CD4-positive, alpha-beta T cell (primary cell): ENCODE measurements around the gene TCEA3. TPM values are rescaled to one million over a fixed set of nuclear protein-coding genes. Genes with fewer than 3 reads are reported as not detected.
"Not testable (repeated sequence)": the region's sequence is repeated elsewhere in the genome, so short reads cannot be mapped to it uniquely, and the experiment has no call there.

Experiments
- ATAC-seq: fragments of 200-7000 bp; cut with Tn5 transposase; one replicate; pipeline ENCODE4 v1.10.0; 2022; ENCODE audit warnings: mild to moderate bottlenecking; ENCODE audit not compliant: poor library complexity
- CTCF ChIA-PET: fragments of 350-600 bp; sonication (Branson Sonifier 250); formaldehyde crosslinking; loops from one replicate; lab custom pipeline; 2021; ENCODE audit warnings: antibody characterized with exemption, inconsistent platforms; lab: Charles Lee
- POLR2A ChIA-PET: fragments of 350-600 bp; sonication (Branson Sonifier 250); formaldehyde crosslinking; loops from one replicate; lab custom pipeline; 2021; ENCODE audit warnings: antibody characterized with exemption, inconsistent platforms; lab: Charles Lee
- DNase-seq, 14 experiments: peaks; one replicate each; pipeline ENCODE4 v3.0.0-alpha.2; 2013 to 2020; ENCODE audit warnings: mixed read lengths in 2 of 14
- H3K27ac ChIP-seq, 2 donors: one replicate each; pipeline versions ENCODE4 v1.5.1 to v1.7.0; 2013; ENCODE audit warnings: low read length in 2 of 2, low read depth in 1 of 2, mild to moderate bottlenecking in 1 of 2
- H3K27me3 ChIP-seq, 2 experiments: 1 replicate in 1 of 2; 2 replicates in 1 of 2; pipeline versions ENCODE4 v1.6.1 to v1.7.0; 2013; ENCODE audit warnings: low read length in 2 of 2, control low read depth in 1 of 2, mild to moderate bottlenecking in 1 of 2, moderate library complexity in 1 of 2; ENCODE audit not compliant: insufficient read depth in 2 of 2, control insufficient read depth in 1 of 2
- H3K36me3 ChIP-seq: one replicate; pipeline ENCODE4 v1.6.1; 2013; ENCODE audit warnings: low read length, control low read depth; ENCODE audit not compliant: insufficient read depth
- H3K4me1 ChIP-seq: one replicate; pipeline ENCODE4 v1.6.1; 2013; ENCODE audit warnings: low read length, control low read depth; ENCODE audit not compliant: insufficient read depth
- H3K4me3 ChIP-seq: one replicate; pipeline ENCODE4 v1.5.1; 2013; ENCODE audit warnings: mild to moderate bottlenecking, low read length, moderate library complexity
- H3K9me3 ChIP-seq, 2 experiments: 1 replicate in 1 of 2; 2 replicates in 1 of 2; pipeline versions ENCODE4 v1.6.1 to v1.7.0; 2013; ENCODE audit warnings: low read length in 2 of 2, mild to moderate bottlenecking in 2 of 2, control low read depth in 1 of 2, moderate library complexity in 1 of 2; ENCODE audit not compliant: control insufficient read depth in 1 of 2, insufficient read depth in 1 of 2
- H3K27ac Mint-ChIP-seq: one replicate; pipeline ENCODE4 v1.8.0; 2020; ENCODE audit warnings: mixed read lengths
- H3K27me3 Mint-ChIP-seq: one replicate; pipeline ENCODE4 v1.8.0; 2021; ENCODE audit warnings: mixed read lengths
- H3K36me3 Mint-ChIP-seq: one replicate; pipeline ENCODE4 v1.8.0; 2021; ENCODE audit warnings: low read depth, mixed read lengths
- H3K4me1 Mint-ChIP-seq: one replicate; pipeline ENCODE4 v1.8.0; 2021; ENCODE audit warnings: low read depth, mixed read lengths
- H3K4me3 Mint-ChIP-seq: one replicate; pipeline ENCODE4 v1.8.0; 2020; ENCODE audit warnings: mild to moderate bottlenecking, mixed read lengths
- H3K9me3 Mint-ChIP-seq: one replicate; pipeline ENCODE4 v1.8.0; 2020; ENCODE audit warnings: mixed read lengths
- intact Hi-C, 2 experiments: fragments of 100-400 bp; cut with DNase I in 1 of 2; cut with micrococcal nuclease in 1 of 2; formaldehyde crosslinking; loops; one replicate each; pipeline versions ENCODE4 v1.15.1 to v1.9.0; 2023 to 2025; cut with DNase I, micrococcal nuclease
- total RNA-seq, 174 experiments: library from RNA in 2 of 174; stranded (reverse) in 2 of 174; gene quantifications; one replicate each; pipeline ENCODE4 v1.2.3 and lab custom pipeline; 2021 to 2026
- TF ChIP-seq, protein P1 (sequence below): fragments of 200-600 bp; IDR thresholded peaks from one replicate; pipeline ENCODE4 v1.8.0; 2022; ENCODE audit warnings: antibody characterized with exemption, mild to moderate bottlenecking

The TCEA3 gene
- total RNA-seq, 2 experiments from 2014 or later = 33.1 to 34.6 TPM

DNA sequence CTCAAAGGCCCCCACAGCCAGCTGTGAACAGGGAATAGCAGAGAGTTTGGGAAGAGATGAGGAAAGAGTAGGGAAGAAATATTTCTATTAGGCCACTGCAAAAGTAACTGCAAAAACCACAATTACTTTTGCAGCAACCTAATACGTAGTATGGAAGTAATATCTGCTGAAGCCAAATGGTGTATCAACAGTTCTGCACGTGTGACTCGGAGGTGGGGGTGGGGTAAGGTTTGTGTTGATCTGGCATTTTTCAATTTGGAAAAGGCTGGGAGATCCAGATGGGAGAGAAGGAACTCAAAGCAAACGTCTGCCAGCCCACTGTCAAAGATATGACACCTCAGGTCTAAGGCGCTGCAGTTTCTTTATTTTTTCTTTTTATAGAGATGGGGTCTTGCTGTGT, 43.8 kb downstream of the TCEA3 start:
- H3K27me3 Mint-ChIP-seq = no peaks in the 10 kb centered on the region
- TF ChIP-seq, protein P1, sequence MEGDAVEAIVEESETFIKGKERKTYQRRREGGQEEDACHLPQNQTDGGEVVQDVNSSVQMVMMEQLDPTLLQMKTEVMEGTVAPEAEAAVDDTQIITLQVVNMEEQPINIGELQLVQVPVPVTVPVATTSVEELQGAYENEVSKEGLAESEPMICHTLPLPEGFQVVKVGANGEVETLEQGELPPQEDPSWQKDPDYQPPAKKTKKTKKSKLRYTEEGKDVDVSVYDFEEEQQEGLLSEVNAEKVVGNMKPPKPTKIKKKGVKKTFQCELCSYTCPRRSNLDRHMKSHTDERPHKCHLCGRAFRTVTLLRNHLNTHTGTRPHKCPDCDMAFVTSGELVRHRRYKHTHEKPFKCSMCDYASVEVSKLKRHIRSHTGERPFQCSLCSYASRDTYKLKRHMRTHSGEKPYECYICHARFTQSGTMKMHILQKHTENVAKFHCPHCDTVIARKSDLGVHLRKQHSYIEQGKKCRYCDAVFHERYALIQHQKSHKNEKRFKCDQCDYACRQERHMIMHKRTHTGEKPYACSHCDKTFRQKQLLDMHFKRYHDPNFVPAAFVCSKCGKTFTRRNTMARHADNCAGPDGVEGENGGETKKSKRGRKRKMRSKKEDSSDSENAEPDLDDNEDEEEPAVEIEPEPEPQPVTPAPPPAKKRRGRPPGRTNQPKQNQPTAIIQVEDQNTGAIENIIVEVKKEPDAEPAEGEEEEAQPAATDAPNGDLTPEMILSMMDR = no peak
- peaks cover 44% of the 10 kb centered on the region for H3K36me3 Mint-ChIP-seq
- H3K27ac ChIP-seq = no peak overlapping the region
- no peaks in the 10 kb centered on the region for H3K4me1 Mint-ChIP-seq
- CTCF ChIA-PET = no interaction called here
- H3K9me3 ChIP-seq = no peaks in the 10 kb centered on the region
- intact Hi-C loops = no loop called here
- no peaks in the 10 kb centered on the region for H3K27me3 ChIP-seq
- H3K9me3 Mint-ChIP-seq = no peaks in the 10 kb centered on the region
- no peak for ATAC-seq
- POLR2A ChIA-PET = no interaction called here
- no peaks in the 10 kb centered on the region for H3K4me1 ChIP-seq
- no peak overlapping the region for H3K4me3 Mint-ChIP-seq
- H3K36me3 ChIP-seq = peaks cover 4% of the 10 kb centered on the region
- no peak for DNase-seq
- H3K4me3 ChIP-seq = no peak overlapping the region
- H3K27ac Mint-ChIP-seq = no peak overlapping the region

DNA sequence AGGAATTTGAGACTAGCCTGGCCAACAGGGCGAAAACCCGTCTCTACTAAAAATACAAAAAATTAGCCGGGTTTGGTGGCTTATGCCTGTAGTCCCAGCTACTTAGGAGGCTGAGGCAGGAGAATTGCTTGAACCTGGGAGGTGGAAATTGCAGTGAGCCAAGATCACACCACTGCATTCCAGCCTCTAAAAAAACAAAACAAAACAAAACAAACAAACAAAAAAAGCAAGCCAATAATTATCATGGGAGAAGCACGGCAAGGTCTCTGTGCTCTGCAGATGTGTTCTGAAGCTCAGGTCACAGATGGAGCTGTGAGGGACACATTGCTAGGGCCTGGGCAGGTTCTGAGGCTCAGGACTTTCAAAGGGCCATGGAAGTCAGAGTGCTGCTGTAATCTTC, 44.3 kb downstream of the TCEA3 start:
- H3K27me3 ChIP-seq, H3K9me3 Mint-ChIP-seq, H3K4me1 Mint-ChIP-seq, POLR2A ChIA-PET, ATAC-seq, H3K4me3 Mint-ChIP-seq, H3K27ac ChIP-seq, H3K4me3 ChIP-seq, H3K4me1 ChIP-seq, DNase-seq, H3K36me3 ChIP-seq, intact Hi-C loops, H3K27me3 Mint-ChIP-seq, H3K9me3 ChIP-seq, CTCF ChIA-PET, H3K27ac Mint-ChIP-seq: not testable (repeated sequence)
- peaks cover 44% of the 10 kb centered on the region for H3K36me3 Mint-ChIP-seq

DNA sequence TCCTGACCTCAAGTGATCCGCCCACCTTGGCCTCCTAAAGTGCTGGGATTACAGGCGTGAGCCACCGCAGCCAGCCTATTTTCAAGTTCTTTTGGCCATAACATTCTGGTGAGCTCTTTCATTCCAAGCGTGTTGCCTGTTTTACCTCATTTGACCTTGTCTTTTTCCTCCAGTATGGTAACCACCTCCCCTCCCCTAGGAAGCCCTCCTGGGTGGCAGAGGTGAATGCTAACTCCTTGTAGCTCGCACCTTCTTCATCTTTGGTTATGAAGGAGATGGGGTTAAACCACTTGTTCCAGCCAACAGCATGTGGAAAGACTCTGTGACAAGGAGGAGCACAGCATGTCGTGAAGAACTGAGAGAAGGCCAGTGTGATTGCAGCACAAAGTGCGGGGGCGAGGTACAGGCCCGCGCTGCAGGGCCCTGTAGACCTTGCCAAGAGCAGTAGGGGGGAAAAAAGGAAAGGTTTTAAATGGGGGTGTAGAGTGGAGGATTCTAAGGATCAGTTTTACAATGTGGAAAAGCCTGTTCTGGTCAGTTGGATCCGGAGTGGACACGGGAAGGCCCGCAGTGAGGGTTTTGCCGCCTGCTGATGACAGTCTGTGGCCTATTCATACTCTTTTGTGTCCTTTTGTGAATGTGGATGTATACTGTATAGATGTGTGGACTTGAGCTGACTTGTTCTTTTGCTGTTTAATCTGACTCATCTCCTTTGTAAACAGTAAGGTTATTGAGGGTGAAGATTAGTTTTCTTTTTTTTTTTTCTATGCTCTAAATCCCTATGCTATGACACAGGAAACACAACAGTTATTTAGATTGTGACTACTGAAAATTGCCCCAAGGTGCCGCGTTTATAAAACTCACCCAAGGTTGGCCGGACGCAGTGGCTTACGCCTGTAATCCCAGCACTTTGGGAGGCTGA, 47.4 kb downstream of the TCEA3 start:
- Mint-ChIP-seq H3K36me3 (peaks cover 21% of the 10 kb centered on the region), H3K27ac (no peak overlapping the region), H3K4me3 (no peak overlapping the region), H3K4me1 (no peaks in the 10 kb centered on the region), H3K9me3 (no peaks in the 10 kb centered on the region), H3K27me3 (no peaks in the 10 kb centered on the region)
- no peaks in the 10 kb centered on the region for H3K27me3 ChIP-seq
- H3K4me1 ChIP-seq = no peaks in the 10 kb centered on the region
- intact Hi-C loops = no loop called here
- POLR2A ChIA-PET = no interaction called here
- no peak overlapping the region for H3K27ac ChIP-seq
- H3K36me3 ChIP-seq = no peaks in the 10 kb centered on the region
- no peaks in the 10 kb centered on the region for H3K9me3 ChIP-seq
- ATAC-seq (no peak), DNase-seq (no peak)
- TF ChIP-seq, protein P1 = no peak
- CTCF ChIA-PET = no interaction called here
- no peak overlapping the region for H3K4me3 ChIP-seq

DNA sequence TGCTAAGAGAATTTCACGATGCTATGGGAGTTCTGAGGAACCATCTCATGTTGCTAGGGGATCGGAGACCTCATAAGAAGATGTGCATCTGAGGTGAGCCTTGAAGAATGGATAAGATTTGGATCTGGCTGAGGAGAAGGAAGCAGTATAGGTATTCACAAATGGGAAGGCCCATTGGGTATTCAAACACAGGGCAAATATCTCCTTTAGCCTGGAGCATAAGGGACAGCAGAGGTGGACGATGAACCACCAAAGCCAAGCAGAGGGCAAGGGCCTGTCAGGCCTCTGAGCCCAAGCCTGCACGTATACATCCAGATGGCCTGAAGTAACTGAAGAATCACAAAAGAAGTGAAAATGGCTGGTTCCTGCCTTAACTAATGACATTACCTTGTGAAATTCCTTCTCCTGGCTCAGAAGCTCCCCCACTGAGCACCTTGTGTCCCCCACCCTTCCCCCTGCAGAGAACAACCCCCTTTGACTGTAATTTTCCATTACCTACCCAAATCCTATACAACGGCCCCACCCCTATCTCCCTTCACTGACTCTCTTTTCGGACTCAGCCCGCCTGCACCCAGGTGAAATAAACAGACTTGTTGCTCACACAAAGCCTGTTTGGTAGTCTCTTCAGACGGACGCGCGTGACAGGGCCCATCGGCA, 50.3 kb downstream of the TCEA3 start:
- DNase-seq, POLR2A ChIA-PET, H3K27me3 ChIP-seq, intact Hi-C loops, H3K27me3 Mint-ChIP-seq, H3K27ac Mint-ChIP-seq, H3K9me3 ChIP-seq, H3K36me3 ChIP-seq, H3K4me3 ChIP-seq, H3K4me3 Mint-ChIP-seq, H3K36me3 Mint-ChIP-seq, H3K9me3 Mint-ChIP-seq, ATAC-seq, H3K27ac ChIP-seq: not testable (repeated sequence)
- peaks cover 15% of the 10 kb centered on the region for H3K4me1 Mint-ChIP-seq
- H3K4me1 ChIP-seq = peaks cover 17% of the 10 kb centered on the region
- CTCF ChIA-PET = interaction anchor here (0.6 kb wide), 1 partner anchor 51 kb away, joined by 3 read pairs; no protein-coding TSS in a partner anchor
